Measurements from ENCODE around the gene CTIF.

Gene CTIF

DNA sequence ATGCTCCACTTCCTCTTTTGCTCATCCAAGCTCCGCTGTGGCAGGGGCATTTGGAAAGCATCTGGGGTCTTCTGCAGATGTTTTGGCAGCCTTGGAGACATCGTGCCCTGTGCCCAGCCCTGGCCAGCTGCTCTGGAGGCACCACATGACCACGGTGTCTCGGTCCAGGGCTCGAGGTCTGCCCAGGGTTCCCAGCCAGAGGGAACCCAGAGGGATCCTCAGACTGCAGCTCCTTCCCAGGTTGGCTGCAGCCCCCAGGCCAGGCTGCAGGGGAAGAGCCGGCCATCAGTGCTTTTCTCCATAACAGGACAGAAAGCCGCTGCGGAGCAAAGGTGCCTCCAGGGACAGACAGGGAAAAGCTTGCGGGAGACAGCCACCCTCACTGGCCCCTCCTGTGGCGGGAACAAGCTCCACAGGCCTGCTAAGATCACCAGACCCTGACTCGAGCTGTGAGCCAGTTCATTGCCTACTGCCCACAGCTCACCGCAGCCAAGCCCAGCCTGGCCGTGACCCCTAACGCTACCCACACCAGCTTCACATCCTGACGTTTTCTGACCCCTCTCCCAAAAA is 337.2 kb downstream of the CTIF start:
- DNase-seq, result no peak

DNA sequence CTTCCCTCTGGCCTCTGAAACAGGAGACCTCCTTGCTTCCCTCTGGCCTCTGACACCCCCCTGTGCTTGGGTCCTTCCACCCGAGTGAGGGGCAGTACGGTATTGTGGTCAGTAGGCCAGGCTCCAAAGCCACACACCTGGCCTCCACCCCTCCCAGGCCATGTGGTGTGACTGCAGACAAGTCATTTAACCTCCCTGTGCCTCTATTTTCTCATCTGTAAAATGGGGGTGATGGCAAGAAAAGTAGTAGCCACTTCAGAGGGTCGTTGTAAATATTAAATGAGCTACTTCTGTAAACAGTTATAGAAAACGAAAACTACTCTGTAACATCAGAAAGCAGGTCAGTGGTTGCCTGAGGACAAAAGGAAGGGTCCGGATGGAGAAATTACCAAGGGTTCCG is 337.8 kb downstream of the CTIF start:
- DNase-seq, result no peak

DNA sequence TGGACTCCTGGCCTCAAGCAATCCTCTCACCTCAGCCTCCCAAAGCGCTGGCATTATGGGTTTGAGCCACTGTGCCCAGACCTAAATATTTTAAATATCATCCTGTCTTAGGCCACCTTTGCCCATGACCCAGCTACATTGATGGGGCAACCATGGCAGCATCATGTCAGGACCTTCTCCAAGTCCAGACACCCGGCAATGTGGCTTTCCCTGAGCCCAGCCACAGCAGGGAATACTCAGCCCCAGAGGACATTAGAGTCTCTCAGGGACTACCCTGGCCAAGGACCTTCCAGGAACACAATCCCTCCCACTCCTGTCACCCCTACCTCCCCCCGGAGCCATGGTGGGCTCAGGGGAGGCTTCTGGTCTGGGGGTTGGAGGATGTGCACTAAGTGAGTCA is 339.1 kb downstream of the CTIF start:
- DNase-seq, result no peak

DNA sequence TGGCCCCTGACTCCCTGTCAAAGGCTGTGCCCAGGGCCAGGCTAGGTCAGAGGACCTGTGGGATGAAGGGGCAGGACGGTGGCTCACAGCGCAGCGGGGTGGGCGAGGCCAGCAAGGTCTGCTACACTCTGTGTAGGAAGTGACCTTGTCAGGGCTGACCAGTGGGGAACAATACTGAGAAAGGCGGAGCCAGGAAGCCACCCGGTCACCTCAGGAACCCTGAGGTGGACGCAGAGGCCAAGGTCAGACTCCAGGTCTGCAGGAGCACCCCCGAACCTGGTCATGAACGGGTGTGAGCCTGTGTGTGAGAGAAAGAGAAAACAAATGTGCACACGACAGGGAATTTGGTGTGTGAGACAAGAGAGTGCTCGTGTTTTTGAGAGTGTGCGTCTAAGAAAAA is 339.6 kb downstream of the CTIF start:
- DNase-seq, result no peak

DNA sequence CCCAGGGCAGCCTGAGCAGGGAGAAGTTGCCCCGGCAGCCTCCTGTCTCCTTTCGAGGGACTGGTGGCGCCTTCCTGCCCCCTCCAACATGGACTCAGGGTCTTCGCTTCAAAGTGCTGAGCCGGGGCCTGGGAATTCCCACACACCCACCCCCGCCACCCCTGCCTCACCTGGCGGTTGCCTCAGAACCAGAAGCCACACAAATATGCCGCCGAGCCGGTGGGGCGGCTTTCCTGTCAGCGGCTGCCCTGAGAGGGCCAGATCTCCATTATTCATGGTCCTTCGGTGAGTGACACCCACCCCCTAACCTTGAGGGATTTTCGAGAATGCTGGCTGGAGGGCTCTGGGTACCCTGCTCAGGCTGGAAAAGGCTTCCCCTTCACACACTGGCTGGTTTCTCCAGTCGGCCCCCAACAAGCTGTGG is 340.2 kb downstream of the CTIF start:
- DNase-seq, result no peak

DNA sequence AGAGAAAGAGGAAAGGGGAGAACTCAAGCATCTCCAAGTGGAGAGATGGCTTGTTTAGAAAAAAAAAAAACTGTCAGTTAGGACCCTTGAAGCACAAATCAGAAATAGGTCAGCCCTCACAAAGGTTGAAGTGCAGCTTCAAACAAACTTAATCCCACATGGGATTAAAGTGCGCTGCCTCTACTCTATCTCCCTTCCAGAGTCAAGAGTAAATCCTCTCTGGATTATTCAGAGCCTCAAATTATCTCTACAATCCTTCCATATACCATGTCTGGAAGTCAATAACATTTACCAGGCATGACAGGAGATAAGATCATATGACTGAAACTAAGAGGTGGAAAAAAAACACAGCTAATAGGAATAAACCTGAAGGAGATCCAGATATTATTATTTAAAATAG is 342.1 kb downstream of the CTIF start:
- no peak for DNase-seq

GRCh38 chr18:48882379-48882778 is 343.5 kb downstream of the CTIF start:
- DNase-seq, result no peak

GRCh38 chr18:48884306-48884705 is 345.5 kb downstream of the CTIF start:
- DNase-seq, result no peak

DNA sequence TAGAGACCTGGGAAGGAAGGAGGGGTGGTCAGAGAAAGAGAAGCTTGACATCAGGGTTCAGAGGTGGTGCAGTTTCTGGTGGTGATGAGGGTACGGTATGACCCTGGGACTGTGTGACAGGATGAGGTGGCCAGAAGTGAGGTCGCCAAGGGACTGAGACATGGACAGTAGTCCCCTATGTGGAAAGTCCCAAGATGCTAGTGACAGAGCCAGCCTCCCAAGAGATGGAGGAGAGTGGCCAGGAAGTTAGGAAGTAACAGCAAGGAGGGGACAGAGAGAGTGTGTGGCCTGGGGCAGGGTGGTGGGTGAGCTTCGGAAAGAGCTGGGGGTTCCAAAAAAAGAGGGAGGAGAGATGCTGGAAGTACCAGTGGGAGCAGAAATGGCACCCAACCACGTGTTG is 345.9 kb downstream of the CTIF start:
- DNase-seq, result no peak

DNA sequence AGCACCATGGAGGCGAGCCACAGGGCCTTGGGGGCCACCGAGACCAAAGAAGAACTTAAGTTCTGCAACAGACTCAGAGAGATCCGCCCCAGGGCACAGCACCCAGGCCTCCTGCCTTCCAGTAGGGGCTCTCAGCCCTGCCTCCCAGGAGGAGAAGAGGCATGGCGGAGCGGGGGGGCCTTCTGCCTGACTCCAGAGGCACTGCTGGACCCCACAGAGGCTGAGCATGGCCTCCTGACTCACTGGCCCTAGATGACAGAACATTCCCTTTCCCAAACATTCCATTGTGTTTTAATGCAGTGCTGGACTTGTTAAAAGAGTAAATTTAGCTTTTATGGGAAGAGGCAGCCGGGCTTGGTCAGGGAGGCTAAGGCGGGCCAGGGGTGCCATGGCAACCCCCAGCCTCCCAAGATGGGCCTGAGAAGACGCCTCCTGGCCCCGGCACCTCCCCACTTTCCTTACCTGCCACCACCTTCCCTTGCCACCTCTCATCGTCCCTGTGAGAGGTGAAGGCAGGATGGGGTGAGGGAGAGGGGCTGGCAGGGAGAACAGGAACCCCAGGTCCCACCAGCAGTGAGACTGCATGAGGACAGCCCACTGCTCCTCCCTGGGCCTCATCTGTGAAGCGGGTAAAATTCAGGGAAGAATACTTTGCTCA is 346.6 kb downstream of the CTIF start:
- no peak for DNase-seq

GRCh38 chr18:48885924-48886400 is 347.1 kb downstream of the CTIF start:
- DNase-seq, result no peak

DNA sequence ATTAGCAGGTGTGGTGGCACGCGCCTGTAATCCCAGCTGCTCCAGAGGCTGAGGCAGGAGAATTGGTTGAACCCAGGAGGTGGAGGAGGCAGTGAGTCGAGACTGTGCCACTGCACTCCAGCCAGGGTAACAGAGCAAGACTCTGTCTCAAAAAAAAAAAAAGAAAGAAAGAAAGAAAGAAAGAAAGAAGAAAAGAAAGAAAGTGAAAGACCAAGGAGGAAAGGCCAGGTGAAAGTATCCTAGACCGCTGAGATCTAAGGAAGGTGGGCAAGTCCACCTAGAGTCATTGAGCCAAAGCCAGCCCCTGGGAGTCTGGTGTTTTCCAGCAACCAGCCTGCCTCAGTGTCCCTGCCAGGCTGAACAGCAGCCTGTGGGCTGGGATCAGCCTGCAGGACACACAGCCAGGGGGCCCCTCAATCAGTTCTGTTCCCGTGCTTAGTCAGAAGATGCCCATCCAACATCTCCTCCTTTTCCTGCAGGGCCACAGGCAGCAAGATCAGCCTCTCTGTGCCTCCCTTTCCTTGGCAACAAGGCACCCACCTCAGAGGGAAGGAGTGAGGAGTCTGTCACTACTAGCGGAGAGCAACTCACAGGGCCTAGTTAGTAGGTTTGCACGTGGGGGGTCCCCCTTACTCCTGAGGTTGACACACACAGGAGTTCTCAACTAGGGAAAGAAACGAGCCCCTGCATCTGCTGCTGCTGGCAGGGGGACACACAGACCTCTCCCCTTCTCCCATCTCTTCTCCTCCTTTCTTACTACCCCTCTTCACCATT is 347.9 kb downstream of the CTIF start:
- no peak for DNase-seq

DNA sequence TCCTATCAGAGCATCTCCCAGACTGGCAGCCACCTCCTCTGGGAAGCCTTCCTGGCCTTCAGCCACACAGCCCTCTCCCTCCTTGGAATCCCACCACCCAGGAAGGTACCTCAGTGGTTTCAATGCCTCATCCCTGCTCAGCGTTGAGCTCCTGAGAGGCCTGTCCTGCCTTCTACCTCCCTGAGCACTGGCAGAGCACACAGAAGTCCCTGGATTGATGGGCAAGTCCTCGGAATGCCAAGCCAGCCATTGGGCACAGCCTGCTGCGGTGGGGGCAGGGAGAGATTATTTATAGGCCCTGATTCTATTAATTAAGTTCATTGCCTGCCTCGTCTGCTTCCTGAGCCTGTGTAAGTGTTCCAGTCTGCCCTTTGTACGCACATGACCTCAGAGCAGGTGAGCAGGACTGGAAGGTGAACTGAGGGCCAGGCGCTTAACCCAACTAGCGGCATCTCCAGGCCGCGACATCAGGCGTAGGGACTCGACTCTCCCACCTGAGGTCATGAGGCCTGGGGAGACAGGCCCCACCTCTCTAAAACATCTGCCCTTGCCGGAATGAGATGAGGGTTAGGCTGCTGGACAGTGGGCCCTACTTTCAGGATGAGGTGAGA is 348.6 kb downstream of the CTIF start:
- DNase-seq, result no peak

GRCh38 chr18:48887905-48888772 is 349.3 kb downstream of the CTIF start:
- DNase-seq, result no peak

DNA sequence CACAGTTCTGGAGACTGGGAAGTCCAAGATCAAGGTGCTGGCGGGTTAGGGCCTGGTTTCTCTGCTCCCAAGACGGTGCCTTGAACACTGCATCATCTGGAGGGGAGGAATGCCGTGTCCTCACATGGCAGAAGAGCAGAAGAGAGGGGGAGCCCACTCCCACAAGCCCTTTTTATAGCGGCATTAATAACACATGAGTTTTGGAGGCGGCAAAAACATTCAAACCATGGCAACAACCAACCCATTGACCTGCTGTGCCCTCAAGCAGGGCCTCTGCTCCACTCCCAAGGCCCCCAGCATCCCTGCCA is 349.9 kb downstream of the CTIF start:
- no peak for DNase-seq

GRCh38 chr18:48889115-48889941 is 350.5 kb downstream of the CTIF start:
- peak in 39 of 56 donors; percentile 16 to 81 (median 45) for DNase-seq

- DNase-seq, result peak in 25 of 56 donors; percentile 11 to 83 (median 56)
Observed at GRCh38 chr18:48889981-48890762, 351.3 kb downstream of the CTIF start.

DNA sequence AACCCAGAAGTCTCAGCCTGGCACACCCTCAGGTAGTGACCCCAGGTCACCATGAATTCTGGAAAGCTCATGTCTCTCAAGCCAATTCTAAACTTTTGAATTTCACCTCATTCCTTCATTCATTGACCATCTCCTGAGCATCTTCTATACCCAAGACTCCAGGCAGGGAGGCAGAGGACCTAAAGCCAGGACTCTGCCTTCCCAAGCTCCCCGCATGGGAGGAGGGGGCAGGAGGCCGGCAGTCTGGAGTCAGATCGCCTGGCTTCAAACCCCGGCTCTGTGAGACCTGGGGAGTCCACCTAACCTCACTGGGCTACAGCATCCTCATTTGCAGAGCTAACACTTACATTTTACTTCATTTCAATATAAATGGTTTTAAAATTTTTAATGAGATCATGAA is 352.9 kb downstream of the CTIF start:
- DNase-seq, result no peak

DNA sequence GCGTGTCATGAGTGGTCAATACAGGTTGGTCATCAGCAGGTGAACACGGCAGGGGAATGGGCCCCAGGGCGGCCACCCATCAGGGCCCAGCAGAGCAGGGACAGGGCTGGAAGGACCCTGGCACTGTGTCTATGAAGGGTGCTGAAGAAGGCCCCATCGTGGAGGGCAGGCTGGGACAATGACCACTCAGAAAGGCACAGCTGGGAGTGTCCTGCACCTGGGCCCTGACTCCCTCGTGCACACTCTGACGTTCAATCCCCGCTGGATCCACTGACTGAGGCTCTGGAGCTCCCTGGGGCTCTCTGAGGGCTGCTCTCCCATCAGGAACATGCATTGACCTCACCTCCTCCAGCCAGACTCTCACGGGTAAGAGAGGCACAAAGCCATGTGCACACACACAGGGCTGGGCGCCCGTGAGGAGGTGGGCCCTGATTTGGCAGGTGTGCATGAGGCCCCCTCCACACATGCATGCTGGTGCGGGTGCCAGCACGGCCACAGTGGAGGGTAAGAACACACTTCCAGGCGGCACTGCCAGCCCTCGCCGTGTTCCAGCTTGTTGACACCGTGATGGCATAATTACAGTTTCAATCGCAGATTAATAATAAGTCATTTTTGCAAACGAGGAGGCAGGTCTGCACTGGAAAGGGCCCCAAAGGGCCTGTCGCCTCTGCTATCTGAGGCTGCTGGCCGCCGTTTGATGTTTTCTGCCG is 353.5 kb downstream of the CTIF start:
- no peak for DNase-seq

Data from amygdala (tissue), 56 donors.